Fibroblast of lung (primary cell): ENCODE data around the gene TMEM242.

Experiments
- CTCF ChIP-seq, 2 donors: IDR thresholded peaks in 1 of 2; conservative IDR thresholded peaks in 1 of 2; 1 replicate in 1 of 2; 2 replicates in 1 of 2; pipeline ENCODE4 v1.5.1; 2011 to 2012; ENCODE audit warnings: low read length in 2 of 2, control low read depth in 1 of 2, inconsistent platforms in 1 of 2, low read depth in 1 of 2, mild to moderate bottlenecking in 1 of 2
- EZH2 ChIP-seq: IDR thresholded peaks from 2 replicates; pipeline ENCODE4 v1.5.1; 2012; ENCODE audit warnings: low read length, control low read depth, mild to moderate bottlenecking; ENCODE audit errors: missing control alignments

GRCh38 chr6:157330831-157331230, 7.5 kb upstream of the TMEM242 start:
- no peak for TF ChIP-seq CTCF (conservative IDR thresholded peaks at IDR 0.05 in 1 of 2, IDR thresholded peaks at IDR 0.05 in 1 of 2; ENCODE audit: low read depth in 1 of 2, low read length in 2 of 2)
- no peak for TF ChIP-seq EZH2
